Measurements from ENCODE around the gene ITGB5. TPM values are rescaled to one million over a fixed set of nuclear protein-coding genes. Genes with fewer than 3 reads are reported as not detected.

The ITGB5 gene
- polyA plus RNA-seq, 3 donors: 0.68 to 1.2 (median 1.0) TPM

DNA sequence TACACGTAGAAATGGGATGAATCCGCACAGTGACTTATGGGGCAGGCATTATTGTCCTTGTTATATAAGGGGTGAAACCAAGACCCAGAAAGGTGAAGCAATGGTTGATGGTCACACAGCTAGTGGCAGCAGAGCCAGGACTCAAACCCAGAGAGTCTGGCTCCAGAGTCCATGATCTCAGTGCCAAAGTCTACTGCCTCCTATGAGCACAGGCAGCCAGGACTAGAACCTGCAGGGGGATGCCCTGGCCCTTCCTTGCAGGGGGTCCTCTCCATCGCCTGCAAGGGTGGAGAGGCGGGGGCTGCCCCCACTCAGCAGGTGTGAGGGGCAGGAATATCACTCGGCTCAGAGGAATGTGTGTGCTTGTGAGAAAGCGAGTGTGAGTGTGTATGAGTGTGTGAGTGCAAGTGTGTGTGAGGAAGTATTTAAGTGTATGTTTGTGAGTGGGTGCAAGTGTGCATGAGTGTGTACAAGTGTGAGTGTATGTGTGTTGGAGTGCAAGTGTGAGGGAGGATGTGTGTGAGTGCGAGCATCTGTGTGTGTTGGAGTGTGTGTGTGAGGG, 112.2 kb downstream of the ITGB5 start:
- WGBS (ENCODE audit: insufficient coverage): 89% methylated on average over 7 of the region's 7 CpGs
- no peak for DNase-seq
- no peak overlapping the region for H3K4me3 Mint-ChIP-seq
- H3K79me2 ChIP-seq (ENCODE audit: insufficient read depth, low read length): no peaks in the 10 kb centered on the region
- no peaks in the 10 kb centered on the region for H3K36me3 Mint-ChIP-seq
- H2AFZ ChIP-seq (ENCODE audit: insufficient read depth, low read depth, low read length, poor library complexity, severe bottlenecking): no peak overlapping the region
- H3K4me3 ChIP-seq (replicated peaks in 1 of 3; ENCODE audit: low read depth in 2 of 3, low read length in 3 of 3): no peak overlapping the region
- H4K20me1 ChIP-seq (ENCODE audit: insufficient read depth, low read length): no peaks in the 10 kb centered on the region
- H3K27ac ChIP-seq (ENCODE audit: low read depth in 1 of 2, low read length in 2 of 2): no peak overlapping the region
- H3K27ac Mint-ChIP-seq: peak overlapping the region in 1 of 7 donors; percentile 5
- no peak overlapping the region for H3K9ac ChIP-seq (ENCODE audit: insufficient read depth, low read length, poor library complexity, severe bottlenecking)
- peaks cover 0 to 6% of the 10 kb centered on the region in 2 donors for H3K4me1 ChIP-seq (ENCODE audit: control insufficient read depth in 1 of 2, insufficient read depth in 2 of 2, low read length in 2 of 2)
- TF ChIP-seq, protein P1, sequence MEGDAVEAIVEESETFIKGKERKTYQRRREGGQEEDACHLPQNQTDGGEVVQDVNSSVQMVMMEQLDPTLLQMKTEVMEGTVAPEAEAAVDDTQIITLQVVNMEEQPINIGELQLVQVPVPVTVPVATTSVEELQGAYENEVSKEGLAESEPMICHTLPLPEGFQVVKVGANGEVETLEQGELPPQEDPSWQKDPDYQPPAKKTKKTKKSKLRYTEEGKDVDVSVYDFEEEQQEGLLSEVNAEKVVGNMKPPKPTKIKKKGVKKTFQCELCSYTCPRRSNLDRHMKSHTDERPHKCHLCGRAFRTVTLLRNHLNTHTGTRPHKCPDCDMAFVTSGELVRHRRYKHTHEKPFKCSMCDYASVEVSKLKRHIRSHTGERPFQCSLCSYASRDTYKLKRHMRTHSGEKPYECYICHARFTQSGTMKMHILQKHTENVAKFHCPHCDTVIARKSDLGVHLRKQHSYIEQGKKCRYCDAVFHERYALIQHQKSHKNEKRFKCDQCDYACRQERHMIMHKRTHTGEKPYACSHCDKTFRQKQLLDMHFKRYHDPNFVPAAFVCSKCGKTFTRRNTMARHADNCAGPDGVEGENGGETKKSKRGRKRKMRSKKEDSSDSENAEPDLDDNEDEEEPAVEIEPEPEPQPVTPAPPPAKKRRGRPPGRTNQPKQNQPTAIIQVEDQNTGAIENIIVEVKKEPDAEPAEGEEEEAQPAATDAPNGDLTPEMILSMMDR (IDR thresholded peaks at IDR 0.05): no peak
- H3K27me3 Mint-ChIP-seq (ENCODE audit: low read depth in 3 of 3): peaks cover 16 to 28% (median 26%) of the 10 kb centered on the region in 3 donors
- intact Hi-C loops (cut with micrococcal nuclease): no loop called here
- H3K36me3 ChIP-seq (replicated peaks in 1 of 2; ENCODE audit: control insufficient read depth in 1 of 2, insufficient read depth in 2 of 2, low read length in 2 of 2): no peaks in the 10 kb centered on the region
- H3K4me1 Mint-ChIP-seq: peaks cover 6% of the 10 kb centered on the region
- peaks cover 0 to 3% (median 0%) of the 10 kb centered on the region in 7 donors for H3K9me3 Mint-ChIP-seq
- peaks cover 2 to 11% of the 10 kb centered on the region in 2 donors for H3K27me3 ChIP-seq (ENCODE audit: control insufficient read depth in 2 of 2, insufficient read depth in 2 of 2, low read length in 2 of 2)
- H3K4me2 ChIP-seq (replicated peaks; ENCODE audit: extremely low read depth, low read length, poor library complexity, severe bottlenecking): no peak overlapping the region
- no peaks in the 10 kb centered on the region for H3K9me3 ChIP-seq (replicated peaks in 1 of 2; ENCODE audit: control insufficient read depth in 1 of 2, insufficient read depth in 1 of 2, low read length in 2 of 2)

- Histone ChIP-seq H3K4me2 (replicated peaks; ENCODE audit: extremely low read depth, low read length, poor library complexity, severe bottlenecking) (no peak overlapping the region), H3K9ac (ENCODE audit: insufficient read depth, low read length, poor library complexity, severe bottlenecking) (no peak overlapping the region), H3K4me3 (replicated peaks in 1 of 3; ENCODE audit: low read depth in 2 of 3, low read length in 3 of 3) (no peak overlapping the region), H3K27ac (ENCODE audit: low read depth in 1 of 2, low read length in 2 of 2) (no peak overlapping the region), H2AFZ (ENCODE audit: insufficient read depth, low read depth, low read length, poor library complexity, severe bottlenecking) (no peak overlapping the region), H3K4me1 (ENCODE audit: control insufficient read depth in 1 of 2, insufficient read depth in 2 of 2, low read length in 2 of 2) (peaks cover 0 to 6% of the 10 kb centered on the region in 2 donors), H3K79me2 (ENCODE audit: insufficient read depth, low read length) (no peaks in the 10 kb centered on the region), H3K27me3 (ENCODE audit: control insufficient read depth in 2 of 2, insufficient read depth in 2 of 2, low read length in 2 of 2) (peaks cover 2 to 11% of the 10 kb centered on the region in 2 donors), H4K20me1 (ENCODE audit: insufficient read depth, low read length) (no peaks in the 10 kb centered on the region), H3K36me3 (replicated peaks in 1 of 2; ENCODE audit: control insufficient read depth in 1 of 2, insufficient read depth in 2 of 2, low read length in 2 of 2) (no peaks in the 10 kb centered on the region), H3K9me3 (replicated peaks in 1 of 2; ENCODE audit: control insufficient read depth in 1 of 2, insufficient read depth in 1 of 2, low read length in 2 of 2) (no peaks in the 10 kb centered on the region)
- TF ChIP-seq, protein P1 (IDR thresholded peaks at IDR 0.05): no peak
- Mint-ChIP-seq H3K9me3 (peaks cover 0 to 3% (median 0%) of the 10 kb centered on the region in 7 donors), H3K27me3 (ENCODE audit: low read depth in 3 of 3) (peaks cover 16 to 28% (median 26%) of the 10 kb centered on the region in 3 donors), H3K36me3 (no peaks in the 10 kb centered on the region), H3K4me3 (no peak overlapping the region), H3K27ac (no peak overlapping the region), H3K4me1 (peaks cover 6% of the 10 kb centered on the region)
- 96% methylated on average over 6 of the region's 6 CpGs for WGBS (ENCODE audit: insufficient coverage)
- intact Hi-C loops (cut with micrococcal nuclease): no loop called here
- no peak for DNase-seq
Measured at GRCh38 chr3:124774327-124774718, 112.8 kb downstream of the ITGB5 start.

Measured in CD14-positive monocyte (primary cell).